ENCODE measurements around the gene PLCL1.

PLCL1 gene

DNA sequence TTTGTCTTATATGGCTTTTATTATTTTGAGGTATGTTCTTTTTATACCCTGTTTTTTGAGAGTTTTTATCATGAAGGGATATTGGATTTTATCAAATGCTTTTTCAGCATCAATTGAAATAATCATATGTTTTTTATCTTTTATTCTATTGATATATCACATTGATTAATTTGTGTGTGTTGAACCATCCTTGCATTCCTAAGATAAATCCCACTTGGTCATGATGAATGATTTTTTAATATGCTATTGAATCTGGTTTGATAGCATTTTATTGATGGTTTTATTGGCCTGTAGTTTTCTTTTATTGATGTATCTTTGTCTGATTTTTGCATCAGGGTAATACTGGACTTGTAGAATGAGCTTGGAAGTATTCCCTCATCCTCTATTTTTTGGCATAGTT, 160.3 kb downstream of the PLCL1 start:
- no peak for DNase-seq

GRCh38 chr2:197965756-197966155, 161.4 kb downstream of the PLCL1 start:
- no peak for DNase-seq

DNA sequence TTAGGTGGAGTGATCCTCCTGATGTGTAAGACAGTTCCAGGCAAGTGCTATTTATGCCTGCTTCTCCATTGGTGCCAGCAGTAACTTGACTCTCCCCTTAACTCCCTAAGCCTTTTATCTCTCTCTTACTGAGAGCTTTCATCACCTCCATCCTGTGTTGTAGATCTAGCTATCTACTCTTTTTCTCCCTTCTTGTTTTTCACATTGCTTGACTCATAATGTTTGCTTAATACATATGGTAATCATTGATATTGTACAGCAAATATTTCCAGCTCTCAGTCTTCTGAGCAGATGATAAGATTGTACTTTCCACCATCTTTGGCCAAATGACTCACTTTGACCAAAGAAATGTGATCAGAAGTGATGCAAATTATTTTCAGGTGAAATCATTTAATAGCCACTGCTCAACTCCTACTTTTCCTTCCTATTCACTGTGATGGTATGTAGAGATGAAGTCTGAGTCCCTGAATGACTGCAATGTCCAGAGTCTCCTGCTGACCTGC, 165.0 kb downstream of the PLCL1 start:
- no peak for DNase-seq

DNA sequence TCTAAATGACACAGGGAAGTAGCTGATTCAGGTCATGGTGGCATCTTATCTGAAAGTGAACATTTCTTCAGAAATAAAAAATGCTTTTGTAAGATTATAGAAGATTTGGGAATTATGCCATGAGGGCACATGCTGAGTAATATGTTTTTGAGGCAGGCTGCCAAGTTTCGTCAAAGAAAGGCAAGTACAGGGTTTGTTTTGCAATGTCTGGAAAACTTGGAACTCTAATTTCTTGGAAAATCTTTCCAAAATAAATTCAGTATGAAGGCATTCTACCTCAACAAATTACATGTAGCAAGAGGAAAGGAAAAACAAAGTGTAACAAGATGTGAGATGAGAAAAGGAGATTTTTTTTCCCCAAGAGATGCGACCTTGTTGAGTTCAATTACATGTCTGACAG, 167.7 kb downstream of the PLCL1 start:
- no peak for DNase-seq

GRCh38 chr2:197972587-197972986, 168.2 kb downstream of the PLCL1 start:
- DNase-seq: no peak

DNA sequence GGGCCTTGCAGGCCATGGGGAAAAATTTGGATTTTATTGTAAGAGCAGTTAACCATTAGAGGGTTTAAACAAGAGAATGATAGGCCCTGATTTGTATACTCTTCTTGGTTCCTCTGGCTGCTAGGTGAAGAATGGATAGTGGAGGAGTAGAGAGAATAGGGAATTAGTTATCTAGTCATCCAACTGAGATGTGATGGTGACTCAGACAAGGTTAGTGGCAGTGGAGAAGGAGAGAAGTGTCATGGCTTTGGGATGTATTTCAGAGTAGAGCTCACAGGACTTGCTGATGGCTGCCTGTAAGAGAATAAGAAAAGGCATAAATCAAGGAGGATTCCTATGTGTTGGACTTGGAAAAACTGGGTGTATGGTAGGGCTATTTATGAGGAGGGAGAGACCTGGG, 169.4 kb downstream of the PLCL1 start:
- DNase-seq: no peak

- no peak for DNase-seq
Observed at GRCh38 chr2:197975931-197976519, 171.6 kb downstream of the PLCL1 start.

- no peak for DNase-seq
Observed at GRCh38 chr2:197978971-197979370, 174.6 kb downstream of the PLCL1 start.

GRCh38 chr2:197982565-197982964, 178.2 kb downstream of the PLCL1 start:
- DNase-seq: no peak

GRCh38 chr2:197985029-197985638, 180.7 kb downstream of the PLCL1 start:
- no peak for DNase-seq

DNA sequence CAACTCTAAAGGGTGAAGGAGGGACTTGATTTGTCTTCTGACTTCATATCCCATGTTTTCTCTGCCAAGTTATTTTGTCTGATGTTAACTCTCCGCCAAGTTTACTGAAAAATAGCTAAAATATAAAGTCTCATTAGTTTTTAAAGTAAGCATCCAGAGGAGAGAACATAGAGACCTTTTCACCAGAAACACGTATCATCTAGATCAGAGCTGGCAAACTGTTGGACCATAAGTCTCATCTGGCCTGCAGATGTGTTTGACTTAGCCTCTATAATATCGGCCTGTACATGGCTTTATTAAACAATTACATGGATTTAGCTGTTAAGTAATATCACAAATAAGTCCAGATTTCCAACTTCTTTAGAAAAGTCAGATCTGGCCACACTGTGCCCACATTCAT, 182.6 kb downstream of the PLCL1 start:
- DNase-seq: no peak

GRCh38 chr2:197990356-197990755, 186.0 kb downstream of the PLCL1 start:
- DNase-seq: no peak

DNA sequence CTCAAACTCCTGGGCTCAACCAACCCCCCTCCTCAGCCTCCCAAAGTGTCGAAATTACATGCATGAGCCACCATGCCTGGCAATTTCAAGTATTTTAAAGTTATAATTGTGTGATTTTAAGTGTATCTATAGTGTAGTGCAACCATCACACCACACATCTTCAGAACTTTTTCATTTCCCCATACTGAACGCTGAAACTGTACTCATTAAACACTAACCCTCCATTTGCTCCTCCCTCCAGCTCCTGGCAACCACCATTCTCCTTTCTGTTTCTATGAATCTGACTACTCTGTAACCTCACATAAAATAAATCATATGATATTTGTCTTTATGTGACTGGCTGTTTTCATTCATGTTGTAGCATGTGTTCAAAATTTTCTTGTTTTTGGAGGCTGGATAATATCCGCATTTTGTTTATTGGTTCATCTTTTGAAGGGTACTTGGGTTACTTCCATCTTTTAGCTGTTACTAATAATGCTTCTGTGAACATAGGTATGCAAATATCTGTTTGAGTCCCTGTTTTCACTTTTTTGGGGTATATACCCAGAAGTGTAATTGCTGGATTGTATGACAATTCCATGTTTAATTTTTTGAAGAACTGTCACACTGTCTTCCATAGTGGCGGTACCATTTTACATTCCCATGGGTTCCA, 188.2 kb downstream of the PLCL1 start:
- DNase-seq: no peak

DNA sequence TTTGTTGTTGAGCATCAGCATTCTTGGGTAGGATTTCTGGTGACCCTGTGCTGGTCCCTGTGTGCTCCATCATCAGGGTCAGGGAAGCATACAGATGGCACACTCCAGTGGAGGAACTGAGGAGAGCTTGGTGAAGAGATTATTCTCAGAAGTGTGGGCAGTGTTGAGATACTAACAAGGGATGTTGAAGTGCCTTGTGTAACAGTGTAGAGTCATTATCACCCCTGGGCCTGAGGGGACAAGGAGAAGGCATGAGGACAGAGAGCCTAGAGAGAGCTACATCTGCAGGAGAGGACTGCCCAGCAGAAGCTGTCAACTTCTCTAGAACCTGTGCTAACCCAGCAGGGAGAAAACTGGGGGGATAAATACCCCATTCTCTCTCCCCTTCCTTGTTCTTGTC, 189.0 kb downstream of the PLCL1 start:
- no peak for DNase-seq

DNA sequence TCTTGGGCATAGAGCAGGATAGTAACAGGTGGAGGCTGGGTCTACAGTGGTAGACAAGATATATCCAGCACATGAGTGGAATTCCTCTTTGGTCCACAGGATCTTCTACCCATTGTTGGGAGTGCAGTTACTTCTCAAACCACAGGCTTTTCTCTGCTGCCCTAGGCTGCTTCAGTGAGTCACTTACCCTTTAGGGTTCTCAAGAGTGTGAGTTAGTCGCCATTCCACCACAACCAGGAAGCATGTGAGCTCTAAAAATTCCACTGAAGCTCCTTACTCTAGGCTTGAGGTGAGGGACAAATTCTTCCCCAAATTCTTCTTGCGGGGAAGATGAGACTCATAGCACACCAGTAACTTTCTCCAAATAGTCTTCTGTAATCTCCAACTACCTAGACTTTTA, 189.4 kb downstream of the PLCL1 start:
- no peak for DNase-seq

- DNase-seq: no peak
Observed at GRCh38 chr2:197994751-197995150, 190.4 kb downstream of the PLCL1 start.

- DNase-seq: no peak
Observed at GRCh38 chr2:197996583-197996982, 192.2 kb downstream of the PLCL1 start.

DNA sequence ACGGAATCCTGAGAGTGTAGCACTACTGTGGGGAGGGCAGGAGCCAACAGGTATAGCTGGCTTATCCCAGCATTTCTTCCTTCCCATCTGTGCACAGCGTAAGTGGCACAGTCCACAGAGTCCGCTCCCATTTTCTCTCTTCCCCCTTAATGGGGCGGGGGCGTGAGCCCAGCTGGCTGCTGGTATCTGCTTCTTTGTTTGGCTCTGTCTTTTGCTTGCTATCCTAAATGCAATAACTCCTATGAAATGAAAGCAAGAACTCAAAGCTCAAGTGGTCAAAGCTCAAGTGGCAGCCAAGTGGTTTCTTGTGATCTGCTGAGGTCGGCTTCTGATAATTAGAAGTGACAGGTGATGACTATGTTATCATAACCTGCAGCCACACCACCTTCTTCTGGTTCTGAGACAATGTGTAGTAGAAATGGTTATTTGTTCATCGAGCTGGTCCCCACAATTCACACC, 192.7 kb downstream of the PLCL1 start:
- DNase-seq: no peak

- no peak for DNase-seq
Observed at GRCh38 chr2:197998702-197999101, 194.3 kb downstream of the PLCL1 start.

DNA sequence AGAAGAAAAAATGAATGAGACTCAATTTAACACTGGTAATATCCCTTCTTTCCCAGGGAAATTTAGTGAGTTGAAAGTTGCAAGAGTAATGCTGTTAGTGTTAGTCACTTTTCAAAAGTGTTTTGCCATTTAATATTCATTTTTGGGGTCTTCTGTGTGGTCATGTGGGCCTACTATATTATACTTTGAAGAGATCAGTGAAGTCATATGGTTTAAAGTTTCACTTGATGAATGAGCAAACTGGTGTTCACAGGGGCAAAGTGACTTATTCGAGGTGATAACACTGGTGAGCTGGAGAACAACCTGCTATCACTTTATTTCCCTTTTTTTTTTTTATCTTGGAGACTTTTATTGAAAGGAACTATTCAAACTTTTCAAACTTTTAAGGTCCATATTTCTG, 196.0 kb downstream of the PLCL1 start:
- no peak for DNase-seq

- no peak for DNase-seq
Observed at GRCh38 chr2:198004173-198004572, 199.8 kb downstream of the PLCL1 start.

- DNase-seq: no peak
Observed at GRCh38 chr2:198004921-198005829, 200.8 kb downstream of the PLCL1 start.

GRCh38 chr2:198006733-198007132, 202.3 kb downstream of the PLCL1 start:
- no peak for DNase-seq

Measured in COR-L47 (cell line).